H54 (cell line): ENCODE results near the gene BBS4.
"Not testable (repeated sequence)": the region's sequence is repeated elsewhere in the genome, so short reads cannot be mapped to it uniquely, and the experiment has no call there.

Experiments used
- DNase-seq: peaks from one replicate; pipeline ENCODE4 v3.0.0; 2011; ENCODE audit warnings: low spot score, mixed read lengths; ENCODE audit not compliant: insufficient read length
- FAIRE-seq: peaks from 3 replicates; lab custom pipeline; 2011; peaks lifted over from hg19 to GRCh38; lab: Jason Lieb, UNC
- POLR2A ChIP-seq: IDR thresholded peaks from 2 replicates; pipeline ENCODE4 v1.6.1; 2011; ENCODE audit warnings: low read depth, mild to moderate bottlenecking, low read length

The BBS4 gene

GRCh38 chr15:72671525-72671924 is 14.5 kb upstream of the BBS4 start:
- FAIRE-seq, result no peak
- no peak for TF ChIP-seq POLR2A
- DNase-seq, result no peak

GRCh38 chr15:72676838-72677237 is 9.2 kb upstream of the BBS4 start:
- FAIRE-seq, result no peak
- TF ChIP-seq POLR2A, result no peak
- DNase-seq, result no peak

GRCh38 chr15:72680931-72681330 is 5.1 kb upstream of the BBS4 start:
- DNase-seq, result no peak
- no peak for FAIRE-seq
- no peak for TF ChIP-seq POLR2A

- no peak for TF ChIP-seq POLR2A
- DNase-seq (no peak), FAIRE-seq (no peak)
Observed at GRCh38 chr15:72682772-72683171, 3.2 kb upstream of the BBS4 start.

- FAIRE-seq, result no peak
- no peak for TF ChIP-seq POLR2A
- no peak for DNase-seq
Observed at GRCh38 chr15:72685301-72685924, 594 bp upstream of the BBS4 start.

GRCh38 chr15:72688697-72689096 is 2.7 kb downstream of the BBS4 start:
- no peak for TF ChIP-seq POLR2A
- FAIRE-seq (no peak), DNase-seq (no peak)

- no peak for DNase-seq
- FAIRE-seq, result no peak
- TF ChIP-seq POLR2A, result no peak
Observed at GRCh38 chr15:72690938-72691337, 4.9 kb downstream of the BBS4 start.

GRCh38 chr15:72698938-72699337 is 12.9 kb downstream of the BBS4 start:
- TF ChIP-seq POLR2A, result no peak
- FAIRE-seq, result no peak
- DNase-seq, result no peak

GRCh38 chr15:72700076-72700475 is 14.1 kb downstream of the BBS4 start:
- FAIRE-seq (no peak), DNase-seq (no peak)
- no peak for TF ChIP-seq POLR2A

- no peak for TF ChIP-seq POLR2A
- no peak for FAIRE-seq
- no peak for DNase-seq
Observed at GRCh38 chr15:72706266-72706665, 20.3 kb downstream of the BBS4 start.

GRCh38 chr15:72708551-72709303 is 22.7 kb downstream of the BBS4 start:
- FAIRE-seq, DNase-seq: not testable (repeated sequence)

- no peak for TF ChIP-seq POLR2A
- FAIRE-seq, result peak; percentile 81
- DNase-seq, result peak; percentile 6
Observed at GRCh38 chr15:72722071-72722696, 36.2 kb downstream of the BBS4 start.

- no peak for TF ChIP-seq POLR2A
- DNase-seq, result no peak
- FAIRE-seq, result no peak
Observed at GRCh38 chr15:72724028-72724427, 38.0 kb downstream of the BBS4 start.

- no peak for TF ChIP-seq POLR2A
- DNase-seq, result no peak
- FAIRE-seq, result no peak
Observed at GRCh38 chr15:72725446-72725845, 39.4 kb downstream of the BBS4 start.

- not testable (repeated sequence) for DNase-seq, FAIRE-seq
Observed at GRCh38 chr15:72725851-72726250, 39.8 kb downstream of the BBS4 start.
